ENCODE results near the gene ANKRD13B.

DNA sequence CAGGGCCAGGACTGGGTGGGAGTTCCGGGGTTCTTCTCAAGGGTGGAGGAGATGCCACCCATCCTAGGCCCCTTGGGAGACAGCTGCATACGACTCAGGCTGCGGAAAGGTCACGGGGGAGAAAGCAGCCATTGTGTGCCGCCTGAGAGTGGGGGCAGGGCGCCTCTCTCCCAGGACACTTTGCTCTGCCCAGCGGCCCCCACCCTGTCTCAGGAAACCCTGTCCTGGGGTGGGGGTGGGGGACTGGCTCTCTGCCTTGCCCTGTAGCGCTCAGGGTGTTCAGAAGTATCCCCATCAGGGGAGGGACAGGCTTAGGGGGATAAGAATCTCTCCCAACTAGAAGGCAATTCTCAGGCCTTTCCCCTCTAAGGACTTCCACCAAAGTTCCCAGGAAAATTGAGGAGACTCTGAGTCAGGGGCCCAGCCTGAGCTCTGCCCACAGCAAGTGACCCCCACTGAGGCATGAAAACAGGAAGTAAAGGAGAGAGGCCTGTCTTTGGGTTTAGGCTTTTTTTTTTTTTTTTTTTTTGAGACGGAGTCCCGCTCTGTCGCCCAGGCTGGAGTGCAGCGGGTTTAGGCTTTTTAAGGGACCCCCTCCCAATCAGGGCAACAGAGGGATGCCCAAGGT lies 8.4 kb upstream of the ANKRD13B start:
- TF ChIP-seq, protein P1, sequence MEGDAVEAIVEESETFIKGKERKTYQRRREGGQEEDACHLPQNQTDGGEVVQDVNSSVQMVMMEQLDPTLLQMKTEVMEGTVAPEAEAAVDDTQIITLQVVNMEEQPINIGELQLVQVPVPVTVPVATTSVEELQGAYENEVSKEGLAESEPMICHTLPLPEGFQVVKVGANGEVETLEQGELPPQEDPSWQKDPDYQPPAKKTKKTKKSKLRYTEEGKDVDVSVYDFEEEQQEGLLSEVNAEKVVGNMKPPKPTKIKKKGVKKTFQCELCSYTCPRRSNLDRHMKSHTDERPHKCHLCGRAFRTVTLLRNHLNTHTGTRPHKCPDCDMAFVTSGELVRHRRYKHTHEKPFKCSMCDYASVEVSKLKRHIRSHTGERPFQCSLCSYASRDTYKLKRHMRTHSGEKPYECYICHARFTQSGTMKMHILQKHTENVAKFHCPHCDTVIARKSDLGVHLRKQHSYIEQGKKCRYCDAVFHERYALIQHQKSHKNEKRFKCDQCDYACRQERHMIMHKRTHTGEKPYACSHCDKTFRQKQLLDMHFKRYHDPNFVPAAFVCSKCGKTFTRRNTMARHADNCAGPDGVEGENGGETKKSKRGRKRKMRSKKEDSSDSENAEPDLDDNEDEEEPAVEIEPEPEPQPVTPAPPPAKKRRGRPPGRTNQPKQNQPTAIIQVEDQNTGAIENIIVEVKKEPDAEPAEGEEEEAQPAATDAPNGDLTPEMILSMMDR (IDR thresholded peaks at IDR 0.05), result no peak
- no peak for TF ChIP-seq POLR2AphosphoS5 (IDR thresholded peaks at IDR 0.05)
- TF ChIP-seq POLR2A (IDR thresholded peaks at IDR 0.05), result no peak
- TF ChIP-seq EP300 (IDR thresholded peaks at IDR 0.05), result no peak

Measured in stomach (tissue), 4 donors.